Uterus (tissue), 4 donors: ENCODE data around the gene PNPLA6. TPM values are rescaled to one million over a fixed set of nuclear protein-coding genes. Genes with fewer than 3 reads are reported as not detected.

Experiments
- DNase-seq, 2 donors: peaks; one replicate each; pipeline ENCODE4 v3.0.0-alpha.2; 2019 to 2020
- H3K27ac ChIP-seq, 2 donors: fragments of 200-600 bp; sonication (generic); 1 replicate in 1 of 2; 2 replicates in 1 of 2; pipeline ENCODE4 v1.5.1; 2016 to 2018
- H3K27me3 ChIP-seq, 2 donors: fragments of 200-600 bp; sonication (generic); one replicate each; pipeline ENCODE4 v1.5.1; 2018 to 2019; ENCODE audit warnings: control low read depth in 1 of 2
- H3K36me3 ChIP-seq, 2 donors: fragments of 200-600 bp; sonication (generic); one replicate each; pipeline ENCODE4 v1.5.1; 2019; ENCODE audit warnings: control low read depth in 1 of 2
- H3K4me1 ChIP-seq, 2 donors: fragments of 200-600 bp; sonication (generic); one replicate each; pipeline ENCODE4 v1.5.1; 2018 to 2019; ENCODE audit warnings: control low read depth in 1 of 2
- H3K4me3 ChIP-seq, 2 donors: fragments of 200-600 bp; sonication (generic); 1 replicate in 1 of 2; 2 replicates in 1 of 2; pipeline ENCODE4 v1.5.1; 2018 to 2019; ENCODE audit warnings: mild to moderate bottlenecking in 1 of 2
- H3K9me3 ChIP-seq, 2 donors: fragments of 200-600 bp; sonication (generic); one replicate each; pipeline ENCODE4 v1.5.1; 2019; ENCODE audit warnings: control low read depth in 1 of 2
- POLR2A ChIP-seq, 2 donors: fragments of 450-650 bp; IDR thresholded peaks; one replicate each; pipeline ENCODE4 v1.6.1; 2016; ENCODE audit warnings: antibody characterized with exemption in 2 of 2, mild to moderate bottlenecking in 1 of 2, moderate library complexity in 1 of 2
- intact Hi-C: fragments of 100-400 bp; cut with DNase I; formaldehyde crosslinking; loops from one replicate; pipeline ENCODE4 v1.15.1; 2023; ENCODE audit warnings: low total_unique reads
- total RNA-seq, 4 donors: library from RNA; depleted of rRNA in 3 of 4; stranded (reverse); fragments of >200 nt in 3 of 4; gene quantifications; one replicate each; pipeline versions ENCODE4 v1.1.0 to v1.2.4, GENCODE V29; 2014 to 2023
- TF ChIP-seq, protein P1 (sequence below), 4 experiments: fragments of 200-600 bp in 2 of 4; fragments of 450-650 bp in 2 of 4; sonication (generic) in 2 of 4; IDR thresholded peaks; one replicate each; pipeline ENCODE4 v1.5.1; 2016 to 2019; ENCODE audit warnings: antibody characterized with exemption in 4 of 4, mild to moderate bottlenecking in 2 of 4, moderate library complexity in 1 of 4
- donor health status: DM: yes; HTN: yes; CAD: no.

The PNPLA6 gene
- total RNA-seq, 4 donors from 2014 or later, result 26.4 to 113 (median 40.4) TPM

DNA sequence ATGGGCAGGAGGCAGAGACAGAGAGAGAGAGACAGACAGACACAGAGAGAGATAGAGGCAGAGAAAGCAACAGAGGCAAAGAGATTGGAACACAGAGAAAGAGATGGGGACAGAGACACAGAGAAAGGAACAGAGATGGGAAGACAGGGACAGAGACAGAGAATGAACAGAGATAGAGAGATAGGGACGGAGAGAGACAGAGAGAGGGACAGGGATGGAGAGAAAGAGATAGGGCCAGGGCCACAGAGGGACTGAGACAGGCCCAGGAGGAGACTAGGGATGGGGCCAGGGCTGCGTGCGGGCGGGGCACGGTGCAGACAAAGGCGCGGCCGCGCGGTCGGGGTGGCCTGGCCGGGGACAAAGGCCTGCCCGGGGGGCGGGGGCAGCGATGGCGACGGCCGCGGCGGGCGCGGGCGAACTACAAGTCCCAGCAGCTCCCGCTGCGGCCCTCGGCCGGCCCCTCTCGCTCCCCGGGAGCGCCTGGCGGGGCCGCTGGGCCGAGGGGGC is 19.8 kb upstream of the PNPLA6 start, which contains the start of gene ZNF358:
Gene ZNF358 (plus strand): TSS at position 459 of the 507 bp plus-strand sequence. CDS start 3,140 bp downstream, outside the sequence.
- Histone ChIP-seq H3K27ac (peak within 1 kb of the TSS; percentile 84 to 94), H3K4me3 (peak within 1 kb of the TSS; percentile 66 to 70), H3K4me1 (no peaks in the 10 kb centered on the region), H3K36me3 (no peaks in the 10 kb centered on the region), H3K9me3 (no peaks in the 10 kb centered on the region), H3K27me3 (no peaks in the 10 kb centered on the region)
- TF ChIP-seq, protein P1, sequence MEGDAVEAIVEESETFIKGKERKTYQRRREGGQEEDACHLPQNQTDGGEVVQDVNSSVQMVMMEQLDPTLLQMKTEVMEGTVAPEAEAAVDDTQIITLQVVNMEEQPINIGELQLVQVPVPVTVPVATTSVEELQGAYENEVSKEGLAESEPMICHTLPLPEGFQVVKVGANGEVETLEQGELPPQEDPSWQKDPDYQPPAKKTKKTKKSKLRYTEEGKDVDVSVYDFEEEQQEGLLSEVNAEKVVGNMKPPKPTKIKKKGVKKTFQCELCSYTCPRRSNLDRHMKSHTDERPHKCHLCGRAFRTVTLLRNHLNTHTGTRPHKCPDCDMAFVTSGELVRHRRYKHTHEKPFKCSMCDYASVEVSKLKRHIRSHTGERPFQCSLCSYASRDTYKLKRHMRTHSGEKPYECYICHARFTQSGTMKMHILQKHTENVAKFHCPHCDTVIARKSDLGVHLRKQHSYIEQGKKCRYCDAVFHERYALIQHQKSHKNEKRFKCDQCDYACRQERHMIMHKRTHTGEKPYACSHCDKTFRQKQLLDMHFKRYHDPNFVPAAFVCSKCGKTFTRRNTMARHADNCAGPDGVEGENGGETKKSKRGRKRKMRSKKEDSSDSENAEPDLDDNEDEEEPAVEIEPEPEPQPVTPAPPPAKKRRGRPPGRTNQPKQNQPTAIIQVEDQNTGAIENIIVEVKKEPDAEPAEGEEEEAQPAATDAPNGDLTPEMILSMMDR (IDR thresholded peaks at IDR 0.05), result no peak
- TF ChIP-seq POLR2A (IDR thresholded peaks at IDR 0.05), result no peak
- peak; percentile 61 to 70 for DNase-seq
- intact Hi-C loops, result no loop called here

DNA sequence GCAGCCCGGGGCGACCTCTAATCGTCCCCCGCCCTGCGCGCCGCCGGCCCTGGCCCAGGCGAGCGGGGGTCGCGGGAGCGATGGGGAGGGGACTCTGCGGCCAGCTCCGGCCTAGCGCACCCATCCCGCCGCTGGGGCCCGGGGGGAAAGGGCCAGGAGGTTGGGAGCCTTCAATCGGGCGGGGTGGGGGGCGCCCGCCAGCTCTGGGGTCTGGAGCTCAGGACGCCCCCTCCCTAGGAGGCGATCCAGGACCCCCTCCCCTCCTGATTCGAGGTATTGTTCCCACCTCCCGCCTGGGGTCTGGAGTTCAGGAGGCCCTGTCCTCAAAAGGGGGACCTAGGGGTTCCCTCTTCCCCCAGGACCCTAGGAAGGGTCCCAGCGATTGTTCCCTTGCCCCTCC is 19.2 kb upstream of the PNPLA6 start:
- H3K36me3 ChIP-seq, result no peaks in the 10 kb centered on the region
- H3K9me3 ChIP-seq, result no peaks in the 10 kb centered on the region
- no peaks in the 10 kb centered on the region for H3K4me1 ChIP-seq
- H3K27ac ChIP-seq, result peak overlapping the region; percentile 84 to 94
- H3K4me3 ChIP-seq, result peak overlapping the region; percentile 66 to 70
- intact Hi-C loops, result no loop called here
- no peak for DNase-seq
- TF ChIP-seq, protein P1 (IDR thresholded peaks at IDR 0.05), result no peak
- no peak for TF ChIP-seq POLR2A (IDR thresholded peaks at IDR 0.05)
- no peaks in the 10 kb centered on the region for H3K27me3 ChIP-seq

DNA sequence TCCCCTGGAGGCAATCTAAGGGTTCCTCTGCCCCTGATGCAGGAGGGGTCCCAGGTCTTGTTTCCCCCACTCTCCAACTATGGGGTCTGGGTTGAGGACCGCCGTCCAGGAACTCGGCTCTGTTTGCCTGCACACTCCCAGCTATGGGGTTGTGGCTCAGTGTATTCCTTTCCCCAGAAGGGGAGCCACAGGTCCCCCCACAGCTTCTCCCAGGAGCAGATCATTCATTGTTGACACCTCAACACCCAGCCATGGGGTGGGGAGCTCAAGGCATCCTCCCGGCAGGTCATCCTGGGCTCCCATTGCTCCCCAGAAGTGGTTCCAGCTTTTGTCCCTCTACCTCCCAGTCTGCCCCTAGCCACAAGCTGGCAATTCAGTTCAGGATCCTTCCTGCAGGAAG is 18.6 kb upstream of the PNPLA6 start:
- Histone ChIP-seq H3K27ac (peak overlapping the region; percentile 84 to 94), H3K27me3 (no peaks in the 10 kb centered on the region), H3K4me3 (peak overlapping the region; percentile 66 to 70), H3K9me3 (no peaks in the 10 kb centered on the region), H3K4me1 (no peaks in the 10 kb centered on the region), H3K36me3 (no peaks in the 10 kb centered on the region)
- intact Hi-C loops, result no loop called here
- no peak for DNase-seq
- TF ChIP-seq POLR2A (IDR thresholded peaks at IDR 0.05), result no peak
- TF ChIP-seq, protein P1 (IDR thresholded peaks at IDR 0.05), result no peak

DNA sequence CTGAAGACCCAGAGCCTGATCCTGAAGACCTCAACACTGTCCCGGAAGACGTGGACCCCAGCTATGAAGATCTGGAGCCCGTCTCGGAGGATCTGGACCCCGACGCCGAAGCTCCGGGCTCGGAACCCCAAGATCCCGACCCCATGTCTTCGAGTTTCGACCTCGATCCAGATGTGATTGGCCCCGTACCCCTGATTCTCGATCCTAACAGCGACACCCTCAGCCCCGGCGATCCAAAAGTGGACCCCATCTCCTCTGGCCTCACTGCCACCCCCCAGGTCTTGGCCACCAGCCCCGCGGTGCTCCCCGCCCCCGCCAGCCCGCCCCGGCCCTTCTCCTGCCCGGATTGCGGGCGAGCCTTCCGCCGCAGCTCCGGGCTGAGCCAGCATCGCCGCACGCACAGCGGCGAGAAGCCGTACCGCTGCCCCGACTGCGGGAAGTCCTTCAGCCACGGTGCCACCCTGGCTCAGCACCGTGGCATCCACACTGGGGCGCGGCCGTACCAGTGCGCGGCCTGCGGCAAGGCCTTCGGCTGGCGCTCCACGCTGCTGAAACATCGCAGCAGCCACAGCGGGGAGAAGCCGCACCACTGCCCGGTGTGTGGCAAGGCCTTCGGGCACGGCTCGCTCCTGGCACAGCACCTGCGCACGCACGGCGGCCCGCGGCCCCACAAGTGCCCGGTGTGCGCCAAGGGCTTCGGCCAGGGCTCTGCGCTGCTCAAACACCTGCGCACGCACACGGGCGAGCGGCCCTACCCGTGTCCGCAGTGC is 16.0 kb upstream of the PNPLA6 start:
- H3K4me1 ChIP-seq, result peaks cover 0 to 8% of the 10 kb centered on the region in 2 donors
- no peak for DNase-seq
- H3K4me3 ChIP-seq, result no peak overlapping the region
- no peaks in the 10 kb centered on the region for H3K36me3 ChIP-seq
- no peak overlapping the region for H3K27ac ChIP-seq
- H3K9me3 ChIP-seq, result no peaks in the 10 kb centered on the region
- TF ChIP-seq POLR2A (IDR thresholded peaks at IDR 0.05), result no peak
- TF ChIP-seq, protein P1 (IDR thresholded peaks at IDR 0.05), result no peak
- no peaks in the 10 kb centered on the region for H3K27me3 ChIP-seq
- intact Hi-C loops, result no loop called here
